Measurements from ENCODE around the gene LARGE1. TPM values are rescaled to one million over a fixed set of nuclear protein-coding genes. Genes with fewer than 3 reads are reported as not detected.

Gene LARGE1
- total RNA-seq, 2 donors from 2014 or later, result 29.5 to 42.1 TPM

DNA sequence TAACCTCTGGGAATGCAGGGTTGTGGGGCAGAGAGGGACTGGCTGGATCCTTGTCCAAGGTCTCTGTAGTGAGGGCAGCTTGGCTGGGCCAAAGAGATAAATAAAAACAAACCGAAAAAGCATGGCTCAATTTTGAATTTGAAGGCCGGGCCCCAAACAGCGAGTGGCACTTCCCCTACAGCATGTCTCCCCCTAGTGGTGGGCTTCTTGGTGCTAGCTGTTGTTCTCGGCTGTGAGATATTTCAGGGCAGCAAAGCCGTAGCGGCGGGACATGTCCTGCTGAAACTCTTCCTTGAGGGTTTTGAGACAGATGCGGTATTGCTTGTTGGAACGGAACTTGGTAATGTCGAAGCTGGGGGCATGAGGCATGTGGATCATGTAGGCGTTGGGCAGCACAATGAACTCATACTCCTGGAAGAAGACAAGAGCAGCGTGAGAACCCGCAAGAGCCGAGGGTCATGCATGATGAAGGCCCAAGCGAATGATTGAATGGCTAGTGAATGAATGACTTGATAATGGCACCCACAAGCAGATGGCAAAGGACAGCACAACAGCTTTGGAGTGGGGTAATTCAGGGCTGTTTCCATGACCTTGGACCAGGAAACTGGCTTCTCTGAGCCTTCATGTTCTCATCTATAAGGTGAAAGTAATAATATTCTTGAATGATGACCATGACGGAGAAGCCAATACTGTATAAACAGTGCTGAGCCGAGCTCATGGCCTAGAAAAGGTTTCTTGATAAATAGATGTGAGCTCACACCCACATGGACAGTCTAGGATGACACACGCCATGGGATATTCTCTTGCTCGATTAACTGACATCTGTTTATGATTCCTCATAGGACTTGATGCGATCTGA is 645.8 kb downstream of the LARGE1 start:
- no peak for DNase-seq (ENCODE audit: low spot score)
- Histone ChIP-seq H3K36me3 (no peaks in the 10 kb centered on the region), H3K4me3 (no peak overlapping the region), H3K4me1 (ENCODE audit: control insufficient read depth in 1 of 2, low read depth in 2 of 2) (peaks cover 5 to 20% of the 10 kb centered on the region in 2 donors), H3K9me3 (no peaks in the 10 kb centered on the region), H3K27ac (no peak overlapping the region), H3K27me3 (replicated peaks; ENCODE audit: insufficient read depth) (no peaks in the 10 kb centered on the region)
- TF ChIP-seq, protein P1, sequence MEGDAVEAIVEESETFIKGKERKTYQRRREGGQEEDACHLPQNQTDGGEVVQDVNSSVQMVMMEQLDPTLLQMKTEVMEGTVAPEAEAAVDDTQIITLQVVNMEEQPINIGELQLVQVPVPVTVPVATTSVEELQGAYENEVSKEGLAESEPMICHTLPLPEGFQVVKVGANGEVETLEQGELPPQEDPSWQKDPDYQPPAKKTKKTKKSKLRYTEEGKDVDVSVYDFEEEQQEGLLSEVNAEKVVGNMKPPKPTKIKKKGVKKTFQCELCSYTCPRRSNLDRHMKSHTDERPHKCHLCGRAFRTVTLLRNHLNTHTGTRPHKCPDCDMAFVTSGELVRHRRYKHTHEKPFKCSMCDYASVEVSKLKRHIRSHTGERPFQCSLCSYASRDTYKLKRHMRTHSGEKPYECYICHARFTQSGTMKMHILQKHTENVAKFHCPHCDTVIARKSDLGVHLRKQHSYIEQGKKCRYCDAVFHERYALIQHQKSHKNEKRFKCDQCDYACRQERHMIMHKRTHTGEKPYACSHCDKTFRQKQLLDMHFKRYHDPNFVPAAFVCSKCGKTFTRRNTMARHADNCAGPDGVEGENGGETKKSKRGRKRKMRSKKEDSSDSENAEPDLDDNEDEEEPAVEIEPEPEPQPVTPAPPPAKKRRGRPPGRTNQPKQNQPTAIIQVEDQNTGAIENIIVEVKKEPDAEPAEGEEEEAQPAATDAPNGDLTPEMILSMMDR (IDR thresholded peaks at IDR 0.05), result peak; percentile 42
- no peak for ATAC-seq (ENCODE audit: insufficient number of reproducible peaks, low FRiP score, low read depth)

GRCh38 chr22:33272871-33273270 is 647.4 kb downstream of the LARGE1 start:
- Histone ChIP-seq H3K9me3 (no peaks in the 10 kb centered on the region), H3K36me3 (no peaks in the 10 kb centered on the region), H3K27ac (no peak overlapping the region), H3K27me3 (replicated peaks; ENCODE audit: insufficient read depth) (no peaks in the 10 kb centered on the region), H3K4me3 (no peak overlapping the region), H3K4me1 (ENCODE audit: control insufficient read depth in 1 of 2, low read depth in 2 of 2) (peaks cover 5 to 20% of the 10 kb centered on the region in 2 donors)
- TF ChIP-seq, protein P1 (IDR thresholded peaks at IDR 0.05), result no peak
- ATAC-seq (ENCODE audit: insufficient number of reproducible peaks, low FRiP score, low read depth) (no peak), DNase-seq (ENCODE audit: low spot score) (no peak)

- DNase-seq (ENCODE audit: low spot score) (no peak), ATAC-seq (ENCODE audit: insufficient number of reproducible peaks, low FRiP score, low read depth) (no peak)
- Histone ChIP-seq H3K36me3 (no peaks in the 10 kb centered on the region), H3K4me3 (peak overlapping the region; percentile 35), H3K27ac (peak overlapping the region in 1 of 2 donors; percentile 21), H3K27me3 (replicated peaks; ENCODE audit: insufficient read depth) (no peaks in the 10 kb centered on the region), H3K9me3 (no peaks in the 10 kb centered on the region), H3K4me1 (ENCODE audit: control insufficient read depth in 1 of 2, low read depth in 2 of 2) (peaks cover 5 to 20% of the 10 kb centered on the region in 2 donors)
- TF ChIP-seq, protein P1 (IDR thresholded peaks at IDR 0.05), result no peak
These were observed 648.1 kb downstream of the LARGE1 start for GRCh38 chr22:33272180-33272579.

- ATAC-seq (ENCODE audit: insufficient number of reproducible peaks, low FRiP score, low read depth) (peak; percentile 63), DNase-seq (ENCODE audit: low spot score) (peak; percentile 43)
- H3K27me3 ChIP-seq (replicated peaks; ENCODE audit: insufficient read depth), result no peaks in the 10 kb centered on the region
- TF ChIP-seq, protein P1 (IDR thresholded peaks at IDR 0.05), result peak; percentile 35
- H3K9me3 ChIP-seq, result no peaks in the 10 kb centered on the region
- H3K4me1 ChIP-seq (ENCODE audit: control insufficient read depth in 1 of 2, low read depth in 2 of 2), result peaks cover 5 to 20% of the 10 kb centered on the region in 2 donors
- H3K4me3 ChIP-seq, result peak overlapping the region; percentile 35
- H3K36me3 ChIP-seq, result no peaks in the 10 kb centered on the region
- H3K27ac ChIP-seq, result peak overlapping the region; percentile 8 to 21
These were observed 648.7 kb downstream of the LARGE1 start for GRCh38 chr22:33271390-33272161.

- TF ChIP-seq, protein P1 (IDR thresholded peaks at IDR 0.05), result no peak
- Histone ChIP-seq H3K4me3 (no peak overlapping the region), H3K27ac (no peak overlapping the region), H3K27me3 (replicated peaks; ENCODE audit: insufficient read depth) (no peaks in the 10 kb centered on the region), H3K4me1 (ENCODE audit: control insufficient read depth in 1 of 2, low read depth in 2 of 2) (peaks cover 5 to 20% of the 10 kb centered on the region in 2 donors), H3K36me3 (no peaks in the 10 kb centered on the region), H3K9me3 (no peaks in the 10 kb centered on the region)
- DNase-seq (ENCODE audit: low spot score) (no peak), ATAC-seq (ENCODE audit: insufficient number of reproducible peaks, low FRiP score, low read depth) (no peak)
These were observed 649.7 kb downstream of the LARGE1 start for GRCh38 chr22:33270596-33270995.
